ENCODE data around the gene GOLGA8B.
A peak's percentile ranks its signal among the peaks of the same experiment; 100 is the strongest.
"Not testable (repeated sequence)": the region's sequence is repeated elsewhere in the genome, so short reads cannot be mapped to it uniquely, and the experiment has no call there.

Gene GOLGA8B

GRCh38 chr15:34581687-34582460 is 1.6 kb downstream of the GOLGA8B start:
- H3K9me3 Mint-ChIP-seq = not testable (repeated sequence)
- Mint-ChIP-seq H3K27ac (peak overlapping the region; percentile 80), H3K27me3 (peaks cover 16% of the 10 kb centered on the region), H3K36me3 (ENCODE audit: low read depth) (peaks cover 13% of the 10 kb centered on the region), H3K4me3 (peak overlapping the region; percentile 91), H3K4me1 (ENCODE audit: low read depth) (peaks cover 69% of the 10 kb centered on the region)

- Mint-ChIP-seq H3K27ac (peak overlapping the region; percentile 61), H3K36me3 (ENCODE audit: low read depth) (peaks cover 13% of the 10 kb centered on the region), H3K9me3 (no peaks in the 10 kb centered on the region), H3K4me1 (ENCODE audit: low read depth) (peaks cover 72% of the 10 kb centered on the region), H3K27me3 (peaks cover 14% of the 10 kb centered on the region), H3K4me3 (peak overlapping the region; percentile 91)
Observed at GRCh38 chr15:34581043-34581365, 2.4 kb downstream of the GOLGA8B start.

GRCh38 chr15:34580251-34581042 is 3.0 kb downstream of the GOLGA8B start:
- H3K4me3 Mint-ChIP-seq = peak overlapping the region; percentile 91
- H3K27me3 Mint-ChIP-seq, H3K9me3 Mint-ChIP-seq: not testable (repeated sequence)
- H3K4me1 Mint-ChIP-seq (ENCODE audit: low read depth) = peaks cover 70% of the 10 kb centered on the region
- H3K36me3 Mint-ChIP-seq (ENCODE audit: low read depth) = peaks cover 13% of the 10 kb centered on the region
- H3K27ac Mint-ChIP-seq = peak overlapping the region; percentile 61

- Mint-ChIP-seq H3K36me3 (ENCODE audit: low read depth) (peaks cover 13% of the 10 kb centered on the region), H3K4me1 (ENCODE audit: low read depth) (peaks cover 61% of the 10 kb centered on the region), H3K27ac (peak overlapping the region; percentile 94), H3K27me3 (no peaks in the 10 kb centered on the region), H3K9me3 (no peaks in the 10 kb centered on the region), H3K4me3 (peak overlapping the region; percentile 63)
Observed at GRCh38 chr15:34578283-34578674, 5.2 kb downstream of the GOLGA8B start.

- Mint-ChIP-seq H3K36me3 (ENCODE audit: low read depth) (peaks cover 13% of the 10 kb centered on the region), H3K27ac (peak overlapping the region; percentile 94), H3K4me3 (peak overlapping the region; percentile 63), H3K4me1 (ENCODE audit: low read depth) (peaks cover 63% of the 10 kb centered on the region)
- H3K9me3 Mint-ChIP-seq, H3K27me3 Mint-ChIP-seq: not testable (repeated sequence)
Observed at GRCh38 chr15:34577658-34578282, 5.7 kb downstream of the GOLGA8B start.

- H3K27me3 Mint-ChIP-seq, H3K27ac Mint-ChIP-seq, H3K9me3 Mint-ChIP-seq, H3K4me3 Mint-ChIP-seq: not testable (repeated sequence)
- Mint-ChIP-seq H3K36me3 (ENCODE audit: low read depth) (peaks cover 13% of the 10 kb centered on the region), H3K4me1 (ENCODE audit: low read depth) (peaks cover 55% of the 10 kb centered on the region)
Observed at GRCh38 chr15:34575035-34575434, 8.4 kb downstream of the GOLGA8B start.

- not testable (repeated sequence) for H3K27me3 Mint-ChIP-seq
- peaks cover 37% of the 10 kb centered on the region for H3K4me1 Mint-ChIP-seq (ENCODE audit: low read depth)
Observed at GRCh38 chr15:34572921-34573320, 10.5 kb downstream of the GOLGA8B start.

GRCh38 chr15:34572019-34572641 is 11.3 kb downstream of the GOLGA8B start:
- not testable (repeated sequence) for H3K27me3 Mint-ChIP-seq, H3K4me3 Mint-ChIP-seq

More at GRCh38 chr15:34572921-34573320, 10.5 kb downstream of the GOLGA8B start:
- not testable (repeated sequence) for H3K27ac Mint-ChIP-seq; H3K4me3 Mint-ChIP-seq; H3K36me3 Mint-ChIP-seq (ENCODE audit: low read depth); H3K9me3 Mint-ChIP-seq

GRCh38 chr15:34569670-34570396 is 13.6 kb downstream of the GOLGA8B start:
- peaks cover 30% of the 10 kb centered on the region for H3K4me1 Mint-ChIP-seq (ENCODE audit: low read depth)
- H3K4me3 Mint-ChIP-seq; H3K27ac Mint-ChIP-seq; H3K27me3 Mint-ChIP-seq; H3K36me3 Mint-ChIP-seq (ENCODE audit: low read depth); H3K9me3 Mint-ChIP-seq: not testable (repeated sequence)

More at GRCh38 chr15:34572019-34572641, 11.3 kb downstream of the GOLGA8B start:
- not testable (repeated sequence) for H3K36me3 Mint-ChIP-seq (ENCODE audit: low read depth); H3K27ac Mint-ChIP-seq; H3K9me3 Mint-ChIP-seq
- peaks cover 38% of the 10 kb centered on the region for H3K4me1 Mint-ChIP-seq (ENCODE audit: low read depth)

GRCh38 chr15:34567174-34567573 is 16.3 kb downstream of the GOLGA8B start:
- H3K36me3 Mint-ChIP-seq (ENCODE audit: low read depth); H3K9me3 Mint-ChIP-seq; H3K27me3 Mint-ChIP-seq; H3K4me3 Mint-ChIP-seq: not testable (repeated sequence)
- peak overlapping the region; percentile 49 for H3K27ac Mint-ChIP-seq
- peaks cover 24% of the 10 kb centered on the region for H3K4me1 Mint-ChIP-seq (ENCODE audit: low read depth)

GRCh38 chr15:34564711-34565110 is 18.7 kb downstream of the GOLGA8B start:
- H3K9me3 Mint-ChIP-seq; H3K4me3 Mint-ChIP-seq; H3K36me3 Mint-ChIP-seq (ENCODE audit: low read depth); H3K27me3 Mint-ChIP-seq: not testable (repeated sequence)
- Mint-ChIP-seq H3K27ac (peak overlapping the region; percentile 16), H3K4me1 (ENCODE audit: low read depth) (peaks cover 18% of the 10 kb centered on the region)

GRCh38 chr15:34560814-34561213 is 22.6 kb downstream of the GOLGA8B start:
- H3K9me3 Mint-ChIP-seq; H3K36me3 Mint-ChIP-seq (ENCODE audit: low read depth); H3K27ac Mint-ChIP-seq; H3K4me3 Mint-ChIP-seq; H3K4me1 Mint-ChIP-seq (ENCODE audit: low read depth); H3K27me3 Mint-ChIP-seq: not testable (repeated sequence)

GRCh38 chr15:34559764-34560163 is 23.7 kb downstream of the GOLGA8B start:
- not testable (repeated sequence) for H3K27me3 Mint-ChIP-seq; H3K4me1 Mint-ChIP-seq (ENCODE audit: low read depth); H3K4me3 Mint-ChIP-seq; H3K9me3 Mint-ChIP-seq; H3K36me3 Mint-ChIP-seq (ENCODE audit: low read depth); H3K27ac Mint-ChIP-seq

- not testable (repeated sequence) for H3K9me3 Mint-ChIP-seq; H3K36me3 Mint-ChIP-seq (ENCODE audit: low read depth); H3K27me3 Mint-ChIP-seq; H3K27ac Mint-ChIP-seq; H3K4me1 Mint-ChIP-seq (ENCODE audit: low read depth); H3K4me3 Mint-ChIP-seq
Observed at GRCh38 chr15:34555162-34555561, 28.3 kb downstream of the GOLGA8B start.
